CD8-positive, alpha-beta memory T cell (primary cell): ENCODE results near the gene ZNF134. TPM values are rescaled to one million over a fixed set of nuclear protein-coding genes. Genes with fewer than 3 reads are reported as not detected.

Source experiments
- CTCF ChIA-PET: fragments of 350-600 bp; sonication (Branson Sonifier 250); formaldehyde crosslinking; loops from one replicate; lab custom pipeline; 2021; ENCODE audit warnings: antibody characterized with exemption; lab: Charles Lee
- POLR2A ChIA-PET: fragments of 350-600 bp; sonication (Branson Sonifier 250); formaldehyde crosslinking; loops from one replicate; lab custom pipeline; 2021; ENCODE audit warnings: antibody characterized with exemption; lab: Charles Lee
- DNase-seq, 5 donors: peaks; one replicate each; pipeline versions ENCODE4 v3.0.0 to v3.0.0-alpha.2; 2020 to 2022; ENCODE audit warnings: mixed read lengths in 1 of 5
- H3K27ac ChIP-seq: one replicate; pipeline ENCODE4 v1.7.0; 2013; ENCODE audit warnings: low read depth, mild to moderate bottlenecking, low read length, moderate library complexity
- H3K27me3 ChIP-seq: 2 replicates; pipeline ENCODE4 v1.7.0; 2013; ENCODE audit warnings: low read length, mild to moderate bottlenecking; ENCODE audit not compliant: insufficient read depth, poor library complexity, severe bottlenecking
- H3K36me3 ChIP-seq: 2 replicates; pipeline ENCODE4 v1.7.0; 2013; ENCODE audit warnings: mild to moderate bottlenecking, low read length, moderate library complexity; ENCODE audit not compliant: insufficient read depth
- H3K4me1 ChIP-seq: 2 replicates; pipeline ENCODE4 v1.7.0; 2013; ENCODE audit warnings: mild to moderate bottlenecking, low read length, moderate library complexity; ENCODE audit not compliant: insufficient read depth
- H3K4me3 ChIP-seq: 2 replicates; pipeline ENCODE4 v1.7.0; 2013; ENCODE audit warnings: mild to moderate bottlenecking, low read length
- H3K9me3 ChIP-seq: 2 replicates; pipeline ENCODE4 v1.7.0; 2013; ENCODE audit warnings: mild to moderate bottlenecking, low read length
- H3K27ac Mint-ChIP-seq, 8 donors: one replicate each; pipeline ENCODE4 v1.8.0; 2020 to 2021; ENCODE audit warnings: mixed read lengths in 8 of 8, mild to moderate bottlenecking in 6 of 8, inconsistent platforms in 3 of 8, moderate library complexity in 3 of 8
- H3K27me3 Mint-ChIP-seq, 2 donors: one replicate each; pipeline ENCODE4 v1.8.0; 2020 to 2021; ENCODE audit warnings: mixed read lengths in 2 of 2, mild to moderate bottlenecking in 1 of 2, moderate library complexity in 1 of 2
- H3K36me3 Mint-ChIP-seq, 3 donors: one replicate each; pipeline ENCODE4 v1.8.0; 2020 to 2021; ENCODE audit warnings: mixed read lengths in 3 of 3, inconsistent platforms in 1 of 3, mild to moderate bottlenecking in 1 of 3
- H3K4me1 Mint-ChIP-seq, 3 donors: one replicate each; pipeline ENCODE4 v1.8.0; 2020 to 2021; ENCODE audit warnings: mixed read lengths in 3 of 3, inconsistent platforms in 1 of 3, mild to moderate bottlenecking in 1 of 3
- H3K4me3 Mint-ChIP-seq, 7 donors: one replicate each; pipeline ENCODE4 v1.8.0; 2020 to 2021; ENCODE audit warnings: mixed read lengths in 7 of 7, mild to moderate bottlenecking in 6 of 7, moderate library complexity in 4 of 7, inconsistent platforms in 2 of 7
- H3K9me3 Mint-ChIP-seq, 5 donors: one replicate each; pipeline ENCODE4 v1.8.0; 2020 to 2022; ENCODE audit warnings: mixed read lengths in 5 of 5, mild to moderate bottlenecking in 3 of 5, moderate library complexity in 2 of 5, inconsistent platforms in 1 of 5
- polyA plus RNA-seq: library from polyadenylated mRNA; unstranded; fragments of 300-500 nt; fragmentation: Illumina TruSeq; gene quantifications from one replicate; pipeline ENCODE4 v1.2.3, GENCODE V29; 2021
- total RNA-seq, 2 experiments: library from RNA; stranded (reverse); gene quantifications; one replicate each; pipeline ENCODE4 v1.2.3, GENCODE V29; 2021

The ZNF134 gene
- total RNA-seq, result 10 to 100 TPM; 19.1 to 22.1 TPM
- polyA plus RNA-seq, result 14.3 TPM

- Mint-ChIP-seq H3K27me3 (peaks cover 0 to 1% of the 10 kb centered on the region in 2 donors), H3K4me3 (peak within 1 kb of the TSS; percentile 91 to 98 (median 92)), H3K4me1 (peaks cover 35 to 44% (median 39%) of the 10 kb centered on the region in 3 donors), H3K9me3 (peaks cover 42 to 74% (median 64%) of the 10 kb centered on the region in 5 donors), H3K36me3 (peaks cover 37 to 61% (median 52%) of the 10 kb centered on the region in 3 donors), H3K27ac (peak within 1 kb of the TSS; percentile 60 to 96 (median 88))
- ChIA-PET POLR2A (interaction anchor here (0.6 to 1.6 kb wide), 8 partner anchors 9 to 441 kb away, joined by 3 to 8 read pairs (median 4); partner anchors contain the start of genes ZIK1, ZNF154, ZNF211 and ZNF417), CTCF (interaction anchor here (1.1 to 1.8 kb wide), 2 partner anchors 19 to 31 kb away, joined by 3 to 9 read pairs; partner anchors contain the start of genes ZIK1 and ZNF211)
- peak; percentile 78 to 93 (median 83) for DNase-seq
- peak within 1 kb of the TSS; percentile 65 for H3K27ac ChIP-seq
- peaks cover 46% of the 10 kb centered on the region for H3K9me3 ChIP-seq
- H3K27me3 ChIP-seq, result no peaks in the 10 kb centered on the region
- H3K4me1 ChIP-seq, result peaks cover 17% of the 10 kb centered on the region
- peak within 1 kb of the TSS; percentile 62 for H3K4me3 ChIP-seq
- peaks cover 34% of the 10 kb centered on the region for H3K36me3 ChIP-seq
Measured at GRCh38 chr19:57613941-57614743, at the start of gene ZNF134. ZNF134 (plus strand) TSS chr19:57614242; CDS start chr19:57619469, 5,227 bp downstream.

- H3K4me3 Mint-ChIP-seq, result no peak overlapping the region
- no peaks in the 10 kb centered on the region for H3K4me1 Mint-ChIP-seq
- no peaks in the 10 kb centered on the region for H3K36me3 ChIP-seq
- no peak overlapping the region for H3K27ac Mint-ChIP-seq
- no peak overlapping the region for H3K4me3 ChIP-seq
- H3K9me3 ChIP-seq, result peaks cover 48% of the 10 kb centered on the region
- H3K9me3 Mint-ChIP-seq, result peaks cover 29 to 96% (median 91%) of the 10 kb centered on the region in 5 donors
- no peaks in the 10 kb centered on the region for H3K4me1 ChIP-seq
- H3K27ac ChIP-seq, result no peak overlapping the region
- CTCF ChIA-PET, result interaction anchor here (1.1 kb wide), 1 partner anchor 89 kb away, joined by 3 read pairs; the partner anchor contains the start of gene ZNF772
- DNase-seq, result no peak
- H3K27me3 ChIP-seq, result no peaks in the 10 kb centered on the region
- peaks cover 3 to 25% (median 20%) of the 10 kb centered on the region in 3 donors for H3K36me3 Mint-ChIP-seq
- POLR2A ChIA-PET, result no interaction called here
- H3K27me3 Mint-ChIP-seq, result peaks cover 10 to 11% of the 10 kb centered on the region in 2 donors
Measured at GRCh38 chr19:57566396-57567265, 47.4 kb upstream of the ZNF134 start.

- peaks cover 35% of the 10 kb centered on the region for H3K36me3 ChIP-seq
- no peak overlapping the region for H3K4me3 Mint-ChIP-seq
- DNase-seq, result no peak
- H3K9me3 Mint-ChIP-seq, result peaks cover 13 to 98% (median 96%) of the 10 kb centered on the region in 5 donors
- no peak overlapping the region for H3K27ac ChIP-seq
- H3K36me3 Mint-ChIP-seq, result peaks cover 21 to 53% (median 52%) of the 10 kb centered on the region in 3 donors
- no peak overlapping the region for H3K4me3 ChIP-seq
- H3K27ac Mint-ChIP-seq, result no peak overlapping the region
- CTCF ChIA-PET, result no interaction called here
- H3K9me3 ChIP-seq, result peaks cover 86% of the 10 kb centered on the region
- H3K4me1 Mint-ChIP-seq, result peaks cover 0 to 1% (median 0%) of the 10 kb centered on the region in 3 donors
- POLR2A ChIA-PET, result no interaction called here
- H3K27me3 Mint-ChIP-seq, result peaks cover 0 to 3% of the 10 kb centered on the region in 2 donors
- no peaks in the 10 kb centered on the region for H3K4me1 ChIP-seq
- no peaks in the 10 kb centered on the region for H3K27me3 ChIP-seq
Measured at GRCh38 chr19:57570707-57571106, 43.3 kb upstream of the ZNF134 start.

- peaks cover 47% of the 10 kb centered on the region for H3K36me3 ChIP-seq
Measured at GRCh38 chr19:57572415-57572947, 41.6 kb upstream of the ZNF134 start.

GRCh38 chr19:57576661-57577060, 37.4 kb upstream of the ZNF134 start:
- H3K4me3 Mint-ChIP-seq, result peak overlapping the region in 5 of 7 donors; percentile 10 to 64 (median 61)
- H3K36me3 Mint-ChIP-seq, result peaks cover 43 to 77% (median 61%) of the 10 kb centered on the region in 3 donors
- H3K4me1 Mint-ChIP-seq, result peaks cover 24 to 29% (median 27%) of the 10 kb centered on the region in 3 donors
- DNase-seq, result no peak
- H3K9me3 Mint-ChIP-seq, result peaks cover 16 to 75% (median 66%) of the 10 kb centered on the region in 5 donors
- Histone ChIP-seq H3K4me1 (peaks cover 17% of the 10 kb centered on the region), H3K9me3 (peaks cover 60% of the 10 kb centered on the region), H3K4me3 (no peak overlapping the region), H3K36me3 (peaks cover 47% of the 10 kb centered on the region), H3K27ac (no peak overlapping the region), H3K27me3 (no peaks in the 10 kb centered on the region)
- H3K27me3 Mint-ChIP-seq, result peaks cover 0 to 2% of the 10 kb centered on the region in 2 donors
- POLR2A ChIA-PET, result no interaction called here
- H3K27ac Mint-ChIP-seq, result no peak overlapping the region
- CTCF ChIA-PET, result no interaction called here

More at GRCh38 chr19:57572415-57572947, 41.6 kb upstream of the ZNF134 start:
- Mint-ChIP-seq H3K4me3 (no peak overlapping the region), H3K27ac (no peak overlapping the region), H3K4me1 (peaks cover 11 to 13% (median 13%) of the 10 kb centered on the region in 3 donors), H3K27me3 (peaks cover 0 to 2% of the 10 kb centered on the region in 2 donors), H3K36me3 (peaks cover 37 to 66% (median 63%) of the 10 kb centered on the region in 3 donors), H3K9me3 (peaks cover 16 to 97% (median 95%) of the 10 kb centered on the region in 5 donors)
- Histone ChIP-seq H3K4me1 (peaks cover 2% of the 10 kb centered on the region), H3K27ac (no peak overlapping the region), H3K4me3 (no peak overlapping the region), H3K27me3 (no peaks in the 10 kb centered on the region), H3K9me3 (peaks cover 83% of the 10 kb centered on the region)
- DNase-seq, result no peak
- POLR2A ChIA-PET, result no interaction called here
- CTCF ChIA-PET, result no interaction called here

- peaks cover 26 to 33% (median 30%) of the 10 kb centered on the region in 3 donors for H3K4me1 Mint-ChIP-seq
- ChIA-PET CTCF (interaction anchor here (0.6 to 1.2 kb wide), 2 partner anchors 23 to 240 kb away, joined by 3 read pairs; no protein-coding TSS in a partner anchor), POLR2A (interaction anchor here (0.6 to 1.4 kb wide), 4 partner anchors 21 to 803 kb away, joined by 3 to 4 read pairs (median 4); partner anchors contain the start of genes ZNF530, ZNF548 and ZNF551)
- Histone ChIP-seq H3K36me3 (peaks cover 33% of the 10 kb centered on the region), H3K4me1 (peaks cover 24% of the 10 kb centered on the region), H3K9me3 (peaks cover 50% of the 10 kb centered on the region), H3K4me3 (peak within 1 kb of the TSS; percentile 83), H3K27me3 (no peaks in the 10 kb centered on the region), H3K27ac (peak within 1 kb of the TSS; percentile 41)
- peaks cover 0 to 2% of the 10 kb centered on the region in 2 donors for H3K27me3 Mint-ChIP-seq
- H3K36me3 Mint-ChIP-seq, result peaks cover 38 to 64% (median 42%) of the 10 kb centered on the region in 3 donors
- peak within 1 kb of the TSS; percentile 80 to 93 (median 86) for H3K4me3 Mint-ChIP-seq
- DNase-seq, result peak; percentile 90 to 98 (median 95)
- H3K9me3 Mint-ChIP-seq, result peaks cover 16 to 68% (median 54%) of the 10 kb centered on the region in 5 donors
- H3K27ac Mint-ChIP-seq, result peak within 1 kb of the TSS; percentile 70 to 91 (median 86)
Measured at GRCh38 chr19:57578487-57579205, 35.4 kb upstream of the ZNF134 start, which contains the start of gene ZNF416. ZNF416 (minus strand) TSS chr19:57578911; CDS start chr19:57578704, 207 bp downstream.
